Type B pancreatic cell (in vitro differentiated cells): Measurements from ENCODE around the gene MAPK8IP1. TPM values are rescaled to one million over a fixed set of nuclear protein-coding genes. Genes with fewer than 3 reads are reported as not detected.
"Not testable (repeated sequence)": the region's sequence is repeated elsewhere in the genome, so short reads cannot be mapped to it uniquely, and the experiment has no call there.

Source experiments
- DNase-seq: peaks from one replicate; pipeline ENCODE4 v3.0.0; 2021; ENCODE audit warnings: mixed read lengths; ENCODE audit not compliant: unreplicated experiment; ENCODE audit errors: extremely low spot score
- H3K27ac Mint-ChIP-seq: 2 replicates; pipeline ENCODE4 v1.8.0; 2021; ENCODE audit warnings: mild to moderate bottlenecking, mixed read lengths
- H3K27me3 Mint-ChIP-seq: 2 replicates; pipeline ENCODE4 v1.8.0; 2021; ENCODE audit warnings: mixed read lengths
- H3K36me3 Mint-ChIP-seq: 2 replicates; pipeline ENCODE4 v1.8.0; 2021; ENCODE audit warnings: mixed read lengths
- H3K4me1 Mint-ChIP-seq: one replicate; pipeline ENCODE4 v1.8.0; 2021; ENCODE audit warnings: mixed read lengths; ENCODE audit not compliant: unreplicated experiment
- H3K4me3 Mint-ChIP-seq: 2 replicates; pipeline ENCODE4 v1.8.0; 2021; ENCODE audit warnings: mild to moderate bottlenecking, mixed read lengths
- H3K9me3 Mint-ChIP-seq: 2 replicates; pipeline ENCODE4 v1.8.0; 2021; ENCODE audit warnings: mixed read lengths
- CTCF ChIP-seq: fragments of 200-600 bp; sonication (generic); conservative IDR thresholded peaks from 2 replicates; pipeline ENCODE4 v1.5.0; 2021; ENCODE audit warnings: antibody characterized with exemption, mild to moderate bottlenecking
- total RNA-seq: library from RNA; stranded (reverse); gene quantifications from 2 replicates; pipeline ENCODE4 v1.2.1, GENCODE V29; 2021; ENCODE audit warnings: low replicate concordance

The MAPK8IP1 gene
- total RNA-seq, 1 donor from 2014 or later: 23.7 TPM

- no peak for TF ChIP-seq CTCF
- no peaks in the 10 kb centered on the region for H3K36me3 Mint-ChIP-seq
- peak overlapping the region; percentile 56 for H3K27ac Mint-ChIP-seq
- peak overlapping the region; percentile 83 for H3K4me3 Mint-ChIP-seq
- no peaks in the 10 kb centered on the region for H3K27me3 Mint-ChIP-seq
- DNase-seq: peak; percentile 92
- no peaks in the 10 kb centered on the region for H3K9me3 Mint-ChIP-seq
- H3K4me1 Mint-ChIP-seq: peaks cover 7% of the 10 kb centered on the region
These were observed 14.2 kb downstream of the MAPK8IP1 start for GRCh38 chr11:45899448-45900174.

- not testable (repeated sequence) for H3K36me3 Mint-ChIP-seq, H3K9me3 Mint-ChIP-seq, H3K4me1 Mint-ChIP-seq, DNase-seq, H3K27me3 Mint-ChIP-seq
- Mint-ChIP-seq H3K27ac (peak overlapping the region; percentile 71), H3K4me3 (peak overlapping the region; percentile 91)
These were observed 14.8 kb downstream of the MAPK8IP1 start for GRCh38 chr11:45900175-45900800.

- Mint-ChIP-seq H3K4me1 (peaks cover 4% of the 10 kb centered on the region), H3K36me3 (no peaks in the 10 kb centered on the region), H3K4me3 (peak overlapping the region; percentile 91), H3K27me3 (no peaks in the 10 kb centered on the region), H3K27ac (peak overlapping the region; percentile 71), H3K9me3 (no peaks in the 10 kb centered on the region)
- TF ChIP-seq CTCF: no peak
- DNase-seq: no peak
These were observed 15.6 kb downstream of the MAPK8IP1 start for GRCh38 chr11:45900916-45901617.

- H3K9me3 Mint-ChIP-seq: no peaks in the 10 kb centered on the region
- H3K4me1 Mint-ChIP-seq: peaks cover 4% of the 10 kb centered on the region
- peak overlapping the region; percentile 91 for H3K4me3 Mint-ChIP-seq
- H3K36me3 Mint-ChIP-seq: no peaks in the 10 kb centered on the region
- DNase-seq: no peak
- no peaks in the 10 kb centered on the region for H3K27me3 Mint-ChIP-seq
- H3K27ac Mint-ChIP-seq: no peak overlapping the region
- no peak for TF ChIP-seq CTCF
These were observed 16.2 kb downstream of the MAPK8IP1 start for GRCh38 chr11:45901626-45902025.

GRCh38 chr11:45902452-45903380, 17.3 kb downstream of the MAPK8IP1 start:
- Mint-ChIP-seq H3K36me3 (no peaks in the 10 kb centered on the region), H3K27ac (no peak overlapping the region), H3K4me3 (no peak overlapping the region), H3K9me3 (no peaks in the 10 kb centered on the region), H3K4me1 (peaks cover 7% of the 10 kb centered on the region), H3K27me3 (no peaks in the 10 kb centered on the region)
- no peak for DNase-seq
- TF ChIP-seq CTCF: no peak
